Measurements from ENCODE around the gene ACD.

ACD gene

DNA sequence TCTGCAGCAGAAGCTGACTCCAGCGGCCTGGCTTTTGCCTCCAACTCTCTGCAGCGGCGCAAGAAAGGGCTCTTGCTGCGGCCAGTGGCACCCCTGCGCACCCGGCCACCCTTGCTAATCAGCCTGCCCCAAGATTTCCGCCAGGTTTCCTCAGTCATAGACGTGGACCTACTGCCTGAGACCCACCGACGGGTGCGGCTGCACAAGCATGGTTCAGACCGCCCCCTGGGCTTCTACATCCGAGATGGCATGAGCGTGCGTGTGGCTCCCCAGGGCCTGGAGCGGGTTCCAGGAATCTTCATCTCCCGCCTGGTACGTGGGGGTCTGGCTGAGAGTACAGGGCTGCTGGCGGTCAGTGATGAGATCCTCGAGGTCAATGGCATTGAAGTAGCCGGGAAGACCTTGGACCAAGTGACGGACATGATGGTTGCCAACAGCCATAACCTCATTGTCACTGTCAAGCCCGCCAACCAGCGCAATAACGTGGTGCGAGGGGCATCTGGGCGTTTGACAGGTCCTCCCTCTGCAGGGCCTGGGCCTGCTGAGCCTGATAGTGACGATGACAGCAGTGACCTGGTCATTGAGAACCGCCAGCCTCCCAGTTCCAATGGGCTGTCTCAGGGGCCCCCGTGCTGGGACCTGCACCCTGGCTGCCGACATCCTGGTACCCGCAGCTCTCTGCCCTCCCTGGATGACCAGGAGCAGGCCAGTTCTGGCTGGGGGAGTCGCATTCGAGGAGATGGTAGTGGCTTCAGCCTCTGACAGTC, 2.0 kb upstream of the ACD start:
- peak overlapping the region; percentile 90 for H3K4me3 ChIP-seq (ENCODE audit: insufficient read depth, low read depth, low read length)
- H3K27ac ChIP-seq (ENCODE audit: insufficient read depth, low read depth, low read length, poor library complexity, severe bottlenecking), result no peak overlapping the region
- H3K9me3 ChIP-seq (ENCODE audit: control insufficient read depth, low read length), result no peaks in the 10 kb centered on the region
- H3K4me1 ChIP-seq (ENCODE audit: control insufficient read depth, insufficient read depth, low read length), result peaks cover 20% of the 10 kb centered on the region
- WGBS, 2 experiments, result 94 to 96% methylated on average over 34 of the region's 34 CpGs
- H3K27me3 ChIP-seq (ENCODE audit: control insufficient read depth, insufficient read depth, low read length, poor library complexity, severe bottlenecking), result peaks cover 7% of the 10 kb centered on the region
- H3K36me3 ChIP-seq (ENCODE audit: control insufficient read depth, insufficient read depth, low read length), result no peaks in the 10 kb centered on the region

GRCh38 chr16:67661101-67661761, 1.2 kb upstream of the ACD start:
- Histone ChIP-seq H3K27ac (ENCODE audit: insufficient read depth, low read depth, low read length, poor library complexity, severe bottlenecking) (peak overlapping the region; percentile 83), H3K9me3 (ENCODE audit: control insufficient read depth, low read length) (no peaks in the 10 kb centered on the region), H3K27me3 (ENCODE audit: control insufficient read depth, insufficient read depth, low read length, poor library complexity, severe bottlenecking) (peaks cover 6% of the 10 kb centered on the region), H3K4me3 (ENCODE audit: insufficient read depth, low read depth, low read length) (peak overlapping the region; percentile 90), H3K36me3 (ENCODE audit: control insufficient read depth, insufficient read depth, low read length) (no peaks in the 10 kb centered on the region), H3K4me1 (ENCODE audit: control insufficient read depth, insufficient read depth, low read length) (peaks cover 19% of the 10 kb centered on the region)
- WGBS, 2 experiments, result 10 to 11% methylated on average over 39 of the region's 39 CpGs

DNA sequence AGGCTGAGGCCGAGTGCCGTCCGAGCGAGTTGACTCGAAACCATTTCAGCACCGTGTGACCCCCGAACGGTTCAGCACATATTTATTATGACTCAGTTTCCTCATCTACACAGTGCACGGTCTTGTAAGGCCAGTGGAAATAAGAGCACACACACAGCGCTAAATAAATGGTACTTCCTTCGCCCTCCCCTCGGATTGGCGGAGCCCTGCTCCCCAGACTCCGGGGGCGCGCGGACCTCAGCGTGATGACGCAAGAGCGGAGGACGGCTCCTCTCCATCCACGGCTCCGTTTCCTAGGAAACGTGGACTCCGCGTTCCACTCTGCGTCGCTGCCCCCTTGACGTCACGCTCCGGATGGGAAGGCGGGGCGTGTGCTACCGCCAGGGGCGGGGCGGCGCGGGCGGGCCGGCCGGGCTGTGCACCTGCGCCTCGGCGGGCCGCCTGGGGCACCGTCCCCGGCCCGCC, 536 bp upstream of the ACD start, which contains the start of gene PARD6A:
PARD6A (plus strand) TSS at position 397 of the 465 bp plus-strand sequence. CDS start 79 bp downstream, outside the sequence.
- 0% methylated on average over 48 of the region's 48 CpGs for WGBS, 2 experiments
- H3K36me3 ChIP-seq (ENCODE audit: control insufficient read depth, insufficient read depth, low read length), result no peaks in the 10 kb centered on the region
- peak within 1 kb of the TSS; percentile 86 for H3K27ac ChIP-seq (ENCODE audit: insufficient read depth, low read depth, low read length, poor library complexity, severe bottlenecking)
- H3K27me3 ChIP-seq (ENCODE audit: control insufficient read depth, insufficient read depth, low read length, poor library complexity, severe bottlenecking), result peaks cover 6% of the 10 kb centered on the region
- no peaks in the 10 kb centered on the region for H3K9me3 ChIP-seq (ENCODE audit: control insufficient read depth, low read length)
- H3K4me1 ChIP-seq (ENCODE audit: control insufficient read depth, insufficient read depth, low read length), result peaks cover 19% of the 10 kb centered on the region
- H3K4me3 ChIP-seq (ENCODE audit: insufficient read depth, low read depth, low read length), result peak within 1 kb of the TSS; percentile 90

- H3K9me3 ChIP-seq (ENCODE audit: control insufficient read depth, low read length), result no peaks in the 10 kb centered on the region
- H3K36me3 ChIP-seq (ENCODE audit: control insufficient read depth, insufficient read depth, low read length), result no peaks in the 10 kb centered on the region
- no peak overlapping the region for H3K27ac ChIP-seq (ENCODE audit: insufficient read depth, low read depth, low read length, poor library complexity, severe bottlenecking)
- WGBS, 2 experiments, result 42 to 47% methylated on average over 19 to 21 of the region's 21 CpGs
- H3K4me3 ChIP-seq (ENCODE audit: insufficient read depth, low read depth, low read length), result peak overlapping the region; percentile 90
- H3K4me1 ChIP-seq (ENCODE audit: control insufficient read depth, insufficient read depth, low read length), result peaks cover 19% of the 10 kb centered on the region
- peaks cover 15% of the 10 kb centered on the region for H3K27me3 ChIP-seq (ENCODE audit: control insufficient read depth, insufficient read depth, low read length, poor library complexity, severe bottlenecking)
Measured at GRCh38 chr16:67658849-67659674, 998 bp downstream of the ACD start.

DNA sequence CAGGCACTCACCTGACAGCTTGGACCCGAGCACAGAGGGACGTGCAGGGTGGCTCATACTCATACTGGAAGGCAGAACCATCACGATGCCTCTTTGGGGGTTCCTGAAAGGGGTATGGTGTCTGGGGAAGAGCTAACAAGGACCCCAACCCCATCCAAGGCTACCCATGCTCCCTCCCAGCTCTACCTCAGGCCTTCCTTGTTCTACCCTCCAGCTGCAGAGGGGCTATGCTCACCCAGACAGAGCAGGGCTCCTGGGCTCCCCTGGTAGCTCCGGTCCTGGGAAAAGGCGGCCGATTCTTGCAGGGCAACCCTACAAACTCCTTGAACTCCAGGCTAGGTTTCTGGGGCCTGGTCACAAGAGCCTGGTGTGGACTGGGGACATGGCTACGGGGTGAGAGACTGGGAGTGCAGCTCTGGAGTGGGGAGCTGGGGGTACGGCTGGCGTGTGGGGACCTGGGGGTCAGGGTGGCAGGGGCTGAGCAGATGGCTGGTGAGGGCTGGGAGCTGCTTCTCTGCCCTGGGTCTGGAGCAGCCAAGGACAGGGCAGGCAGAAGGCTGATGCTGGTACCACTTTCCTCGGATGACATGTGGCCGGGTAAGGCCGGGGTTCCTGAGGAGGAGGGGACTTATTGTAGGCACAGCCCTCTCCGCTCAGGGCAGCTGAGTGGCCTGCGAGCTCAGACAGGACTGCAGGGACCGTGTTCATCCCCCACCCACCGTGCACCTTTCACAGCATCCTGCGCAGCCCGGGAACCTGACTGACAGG, 2.1 kb downstream of the ACD start:
- Histone ChIP-seq H3K4me3 (ENCODE audit: insufficient read depth, low read depth, low read length) (no peak overlapping the region), H3K4me1 (ENCODE audit: control insufficient read depth, insufficient read depth, low read length) (peaks cover 19% of the 10 kb centered on the region), H3K9me3 (ENCODE audit: control insufficient read depth, low read length) (no peaks in the 10 kb centered on the region), H3K27me3 (ENCODE audit: control insufficient read depth, insufficient read depth, low read length, poor library complexity, severe bottlenecking) (peaks cover 26% of the 10 kb centered on the region), H3K36me3 (ENCODE audit: control insufficient read depth, insufficient read depth, low read length) (no peaks in the 10 kb centered on the region), H3K27ac (ENCODE audit: insufficient read depth, low read depth, low read length, poor library complexity, severe bottlenecking) (no peak overlapping the region)
- 95 to 96% methylated on average over 18 of the region's 18 CpGs for WGBS, 2 experiments

DNA sequence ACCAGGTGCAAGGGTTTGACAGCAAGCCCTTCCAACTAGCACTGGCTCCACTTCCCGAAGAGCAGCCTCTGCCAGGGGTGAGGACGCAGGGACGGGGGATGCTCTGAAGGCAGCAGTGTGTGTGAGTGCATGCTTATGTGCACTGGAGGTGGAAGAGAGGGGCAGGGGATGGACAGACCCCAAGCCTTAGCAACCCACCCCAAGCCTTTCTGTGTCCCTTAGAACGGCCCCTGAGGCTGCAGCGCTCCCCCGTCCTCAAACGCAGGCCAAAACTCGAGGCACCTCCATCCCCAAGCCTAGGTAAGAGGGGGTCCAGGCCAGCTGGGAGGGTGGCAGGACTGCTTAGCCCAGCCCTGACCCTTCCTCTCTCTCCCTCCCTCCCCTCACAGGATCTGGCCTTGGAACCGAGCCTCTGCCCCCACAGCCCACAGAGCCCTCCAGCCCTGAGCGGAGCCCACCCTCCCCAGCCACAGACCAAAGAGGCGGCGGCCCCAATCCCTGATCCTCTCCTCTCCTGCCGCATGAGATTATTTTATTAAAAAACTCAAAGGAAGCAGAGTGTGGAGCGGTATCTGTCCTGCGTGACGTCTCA, 2.9 kb downstream of the ACD start:
- Histone ChIP-seq H3K4me3 (ENCODE audit: insufficient read depth, low read depth, low read length) (no peak overlapping the region), H3K27me3 (ENCODE audit: control insufficient read depth, insufficient read depth, low read length, poor library complexity, severe bottlenecking) (peaks cover 31% of the 10 kb centered on the region)
- WGBS, 2 experiments, result 94 to 96% methylated on average over 16 of the region's 16 CpGs

DNA sequence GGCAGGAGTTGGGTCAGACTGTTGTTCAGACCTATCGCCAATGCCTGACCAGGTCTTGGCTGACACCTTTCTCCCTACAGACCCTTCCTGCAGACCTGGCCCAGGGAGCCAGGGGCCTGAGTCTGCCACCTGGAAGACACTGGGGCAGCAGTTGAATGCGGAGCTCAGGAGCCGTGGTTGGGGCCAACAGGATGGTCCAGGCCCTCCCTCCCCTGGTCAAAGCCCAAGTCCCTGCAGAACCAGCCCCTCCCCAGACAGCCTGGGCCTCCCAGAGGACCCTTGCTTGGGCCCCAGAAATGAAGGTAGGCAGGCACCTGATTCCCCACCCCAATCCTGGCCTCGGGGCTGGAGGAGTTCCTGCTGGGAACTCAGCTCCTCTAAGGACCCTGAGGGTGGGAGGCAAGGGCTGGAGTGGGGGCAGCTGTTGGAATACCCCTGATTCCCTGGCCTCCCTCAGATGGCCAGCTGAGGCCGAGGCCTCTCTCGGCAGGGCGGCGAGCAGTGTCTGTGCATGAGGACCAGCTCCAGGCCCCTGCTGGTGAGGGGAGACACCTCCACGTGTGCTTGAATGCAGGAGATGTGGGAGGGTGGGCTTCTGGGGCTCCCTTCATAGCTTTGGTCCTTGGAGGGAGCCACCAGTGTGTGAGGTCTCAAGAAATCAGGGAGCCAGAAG, 3.6 kb downstream of the ACD start:
- H3K4me1 ChIP-seq (ENCODE audit: control insufficient read depth, insufficient read depth, low read length), result peaks cover 13% of the 10 kb centered on the region
- H3K27me3 ChIP-seq (ENCODE audit: control insufficient read depth, insufficient read depth, low read length, poor library complexity, severe bottlenecking), result peaks cover 31% of the 10 kb centered on the region
- H3K27ac ChIP-seq (ENCODE audit: insufficient read depth, low read depth, low read length, poor library complexity, severe bottlenecking), result no peak overlapping the region
- 86 to 89% methylated on average over 9 of the region's 9 CpGs for WGBS, 2 experiments
- H3K4me3 ChIP-seq (ENCODE audit: insufficient read depth, low read depth, low read length), result no peak overlapping the region
- H3K9me3 ChIP-seq (ENCODE audit: control insufficient read depth, low read length), result no peaks in the 10 kb centered on the region
- no peaks in the 10 kb centered on the region for H3K36me3 ChIP-seq (ENCODE audit: control insufficient read depth, insufficient read depth, low read length)

More for the DNA sequence above, 2.9 kb downstream of the ACD start:
- no peaks in the 10 kb centered on the region for H3K9me3 ChIP-seq (ENCODE audit: control insufficient read depth, low read length)
- H3K4me1 ChIP-seq (ENCODE audit: control insufficient read depth, insufficient read depth, low read length), result peaks cover 19% of the 10 kb centered on the region
- no peak overlapping the region for H3K27ac ChIP-seq (ENCODE audit: insufficient read depth, low read depth, low read length, poor library complexity, severe bottlenecking)
- no peaks in the 10 kb centered on the region for H3K36me3 ChIP-seq (ENCODE audit: control insufficient read depth, insufficient read depth, low read length)

DNA sequence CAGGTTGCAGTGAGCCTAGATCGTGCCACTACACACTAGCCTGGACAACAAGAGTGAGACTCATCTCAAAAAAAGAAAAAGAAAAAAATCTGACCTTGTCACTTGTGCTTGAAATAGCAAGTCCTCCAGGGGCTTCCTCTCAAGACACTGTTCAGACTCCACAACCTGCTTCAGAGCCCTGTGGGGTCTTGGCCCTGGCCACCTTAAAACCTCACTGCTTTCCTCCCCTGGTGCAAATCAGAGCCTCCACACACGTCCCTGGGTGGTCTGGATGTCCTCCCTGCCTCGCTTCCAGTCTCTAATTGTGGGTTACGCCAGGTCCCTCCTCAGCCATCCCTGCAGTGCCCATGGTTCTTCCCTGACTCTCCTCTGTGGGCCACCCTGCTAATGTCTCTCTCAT, 4.7 kb downstream of the ACD start:
- no peak overlapping the region for H3K27ac ChIP-seq (ENCODE audit: insufficient read depth, low read depth, low read length, poor library complexity, severe bottlenecking)
- H3K27me3 ChIP-seq (ENCODE audit: control insufficient read depth, insufficient read depth, low read length, poor library complexity, severe bottlenecking), result peaks cover 32% of the 10 kb centered on the region
- WGBS, 2 experiments, result 86 to 87% methylated on average over 4 of the region's 4 CpGs
- H3K4me3 ChIP-seq (ENCODE audit: insufficient read depth, low read depth, low read length), result no peak overlapping the region
- H3K36me3 ChIP-seq (ENCODE audit: control insufficient read depth, insufficient read depth, low read length), result no peaks in the 10 kb centered on the region
- H3K4me1 ChIP-seq (ENCODE audit: control insufficient read depth, insufficient read depth, low read length), result peaks cover 9% of the 10 kb centered on the region
- H3K9me3 ChIP-seq (ENCODE audit: control insufficient read depth, low read length), result no peaks in the 10 kb centered on the region

DNA sequence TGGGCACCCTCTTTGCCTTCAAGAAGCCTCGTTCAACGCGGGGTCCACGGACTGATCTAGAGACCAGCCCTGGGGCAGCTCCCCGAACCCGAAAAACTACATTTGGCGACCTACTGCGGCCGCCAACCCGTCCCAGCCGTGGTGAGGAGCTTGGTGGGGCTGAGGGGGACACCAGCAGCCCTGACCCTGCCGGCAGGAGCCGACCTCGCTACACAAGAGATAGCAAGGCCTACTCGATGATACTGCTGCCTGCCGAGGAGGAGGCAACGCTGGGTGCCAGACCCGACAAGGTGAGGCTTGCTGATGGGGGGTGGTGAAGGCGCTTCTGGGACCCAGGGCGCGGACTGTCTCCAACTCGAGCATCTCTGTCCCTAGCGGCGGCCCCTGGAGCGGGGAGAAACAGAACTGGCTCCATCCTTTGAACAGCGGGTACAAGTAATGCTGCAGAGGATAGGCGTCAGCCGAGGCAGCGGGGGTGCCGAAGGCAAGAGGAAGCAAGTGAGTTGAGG, 5.6 kb downstream of the ACD start:
- H3K27ac ChIP-seq (ENCODE audit: insufficient read depth, low read depth, low read length, poor library complexity, severe bottlenecking), result no peak overlapping the region
- no peak overlapping the region for H3K4me3 ChIP-seq (ENCODE audit: insufficient read depth, low read depth, low read length)
- H3K4me1 ChIP-seq (ENCODE audit: control insufficient read depth, insufficient read depth, low read length), result peaks cover 8% of the 10 kb centered on the region
- no peaks in the 10 kb centered on the region for H3K36me3 ChIP-seq (ENCODE audit: control insufficient read depth, insufficient read depth, low read length)
- WGBS, 2 experiments, result 90 to 92% methylated on average over 30 of the region's 30 CpGs
- H3K27me3 ChIP-seq (ENCODE audit: control insufficient read depth, insufficient read depth, low read length, poor library complexity, severe bottlenecking), result peaks cover 32% of the 10 kb centered on the region
- H3K9me3 ChIP-seq (ENCODE audit: control insufficient read depth, low read length), result no peaks in the 10 kb centered on the region

All from ectodermal cell (in vitro differentiated cells).